Activated CD8-positive, alpha-beta memory T cell treated with anti-CD3 and anti-CD28 coated beads, Interleukin-2, amount 50 U/mL, for 48 hours (primary cell): ENCODE data around the gene S100A6.
"Not testable (repeated sequence)": the region's sequence is repeated elsewhere in the genome, so short reads cannot be mapped to it uniquely, and the experiment has no call there.

Experiments
- DNase-seq: peaks from one replicate; pipeline ENCODE4 v3.0.0-alpha.2; 2020

Gene S100A6

GRCh38 chr1:153526132-153526543 is 9.7 kb downstream of the S100A6 start:
- no peak for DNase-seq

- no peak for DNase-seq
Observed at GRCh38 chr1:153525088-153525728, 10.6 kb downstream of the S100A6 start.

- DNase-seq = not testable (repeated sequence)
Observed at GRCh38 chr1:153522353-153523048, 13.3 kb downstream of the S100A6 start.

GRCh38 chr1:153521808-153522207 is 14.0 kb downstream of the S100A6 start:
- not testable (repeated sequence) for DNase-seq

GRCh38 chr1:153520818-153521476 is 14.8 kb downstream of the S100A6 start:
- peak; percentile 44 for DNase-seq

- peak; percentile 29 for DNase-seq
Observed at GRCh38 chr1:153520137-153520691, 15.6 kb downstream of the S100A6 start.

- DNase-seq = no peak
Observed at GRCh38 chr1:153519242-153519641, 16.5 kb downstream of the S100A6 start.

- peak; percentile 35 for DNase-seq
Observed at GRCh38 chr1:153515504-153516394, 20.0 kb downstream of the S100A6 start.

GRCh38 chr1:153513666-153514065 is 22.1 kb downstream of the S100A6 start:
- no peak for DNase-seq

GRCh38 chr1:153513023-153513422 is 22.8 kb downstream of the S100A6 start:
- DNase-seq = no peak

GRCh38 chr1:153510984-153511410 is 24.8 kb downstream of the S100A6 start:
- DNase-seq = peak; percentile 89

GRCh38 chr1:153509729-153510354 is 25.9 kb downstream of the S100A6 start:
- peak; percentile 86 for DNase-seq

- no peak for DNase-seq
Observed at GRCh38 chr1:153509036-153509435, 26.8 kb downstream of the S100A6 start.

GRCh38 chr1:153507926-153508583 is 27.7 kb downstream of the S100A6 start:
- no peak for DNase-seq

- DNase-seq = no peak
Observed at GRCh38 chr1:153506831-153507413, 28.9 kb downstream of the S100A6 start.

- DNase-seq = no peak
Observed at GRCh38 chr1:153506386-153506785, 29.4 kb downstream of the S100A6 start.

- DNase-seq = no peak
Observed at GRCh38 chr1:153505576-153505975, 30.2 kb downstream of the S100A6 start.

- no peak for DNase-seq
Observed at GRCh38 chr1:153503766-153504165, 32.0 kb downstream of the S100A6 start.

- no peak for DNase-seq
Observed at GRCh38 chr1:153498746-153499145, 37.0 kb downstream of the S100A6 start.

- DNase-seq = no peak
Observed at GRCh38 chr1:153495536-153495935, 40.3 kb downstream of the S100A6 start.

GRCh38 chr1:153494976-153495535 is 40.7 kb downstream of the S100A6 start:
- peak; percentile 96 for DNase-seq
